K562 (cell line): Measurements from ENCODE around the gene VPS37B. TPM values are rescaled to one million over a fixed set of nuclear protein-coding genes. Genes with fewer than 3 reads are reported as not detected.

Source experiments
- CSDE1 ChIP-seq, 2 experiments: fragments of 450-650 bp; IDR thresholded peaks; 2 replicates each; pipeline ENCODE4 v1.6.1; 2016; ENCODE audit warnings: mild to moderate bottlenecking in 1 of 2
- CTCF ChIP-seq, 3 experiments: IDR thresholded peaks in 2 of 3; conservative IDR thresholded peaks in 1 of 3; 2 replicates each; pipeline ENCODE4 v1.5.1; 2011 to 2012; ENCODE audit warnings: low read length in 3 of 3, mild to moderate bottlenecking in 3 of 3, control low read depth in 2 of 3, improper control_type of control experiment in 1 of 3, inconsistent platforms in 1 of 3, low read depth in 1 of 3, mixed read lengths in 1 of 3, moderate library complexity in 1 of 3; ENCODE audit not compliant: insufficient read depth in 2 of 3
- EGR1 ChIP-seq: fragments of 450-650 bp; conservative IDR thresholded peaks from 2 replicates; pipeline ENCODE4 v1.6.1; 2017; ENCODE audit warnings: mild to moderate bottlenecking
- MAFG ChIP-seq: fragments of 450-650 bp; conservative IDR thresholded peaks from 2 replicates; pipeline ENCODE4 v1.6.1; 2016; ENCODE audit warnings: missing genetic modification characterization, missing compliant biosample characterization
- MTA1 ChIP-seq: fragments of 450-650 bp; IDR thresholded peaks from 2 replicates; pipeline ENCODE4 v1.6.1; 2017; ENCODE audit warnings: borderline replicate concordance
- NCOA6 ChIP-seq: fragments of 450-650 bp; IDR thresholded peaks from 2 replicates; pipeline ENCODE4 v1.6.1; 2017; ENCODE audit warnings: mild to moderate bottlenecking
- TRIM24 ChIP-seq, 2 experiments: fragments of 450-650 bp; IDR thresholded peaks; 2 replicates each; pipeline ENCODE4 v1.6.1; 2016
- ZNF695 ChIP-seq: fragments of 450-650 bp; formaldehyde crosslinking; IDR thresholded peaks from 2 replicates; pipeline ENCODE4 v1.4.0; 2020; ENCODE audit warnings: mild to moderate bottlenecking, moderate library complexity
- polyA plus RNA-seq, 8 experiments: library from polyadenylated mRNA; depleted of rRNA in 4 of 8; stranded (reverse) in 5 of 8; unstranded in 3 of 8; fragments of >200 nt; fragmentation: Nextera tagmentation in 2 of 8; fragmentation: Illumina TruSeq in 1 of 8; extraction: Ambion mirVana in 2 of 8; extraction: Trizol in 1 of 8; gene quantifications; 2 replicates each; pipeline versions ENCODE4 v1.2.1 to v1.2.3, GENCODE V29; 2011 to 2014; ENCODE audit warnings: inconsistent platforms in 1 of 8, missing spikeins in 1 of 8
- total RNA-seq, 7 experiments: library from RNA; depleted of rRNA in 6 of 7; stranded (reverse); fragments of >200 nt in 6 of 7; fragmentation: Illumina TruSeq in 2 of 7; extraction: Trizol in 2 of 7; gene quantifications; 2 replicates each; pipeline versions ENCODE4 v1.2.1 to v1.2.3, GENCODE V29; 2011 to 2021; ENCODE audit warnings: low replicate concordance in 1 of 7
- TF ChIP-seq, protein P1 (sequence below): fragments of 250-450 bp; sonication (Bioruptor Pico); IDR thresholded peaks from 2 replicates; pipeline ENCODE4 v1.8.0; 2021; ENCODE audit warnings: moderate library complexity, mild to moderate bottlenecking, inconsistent platforms
- TF ChIP-seq, protein P2 (sequence below): IDR thresholded peaks from 2 replicates; pipeline ENCODE4 v1.6.1; 2016; ENCODE audit warnings: missing genetic modification characterization, missing compliant biosample characterization
- TF ChIP-seq, protein P3 (sequence below): sonication (generic); formaldehyde crosslinking; IDR thresholded peaks from 2 replicates; pipeline ENCODE4 v1.8.1; 2023; ENCODE audit warnings: mild to moderate bottlenecking, missing genetic modification reagents
- TF ChIP-seq, protein P4 (sequence below): sonication (generic); formaldehyde crosslinking; IDR thresholded peaks from 2 replicates; pipeline ENCODE4 v1.8.0; 2023; ENCODE audit warnings: missing genetic modification reagents, mild to moderate bottlenecking, borderline replicate concordance

VPS37B gene
- total and polyA plus RNA-seq, 9 of the 15 experiments (the other 6 are each of a cell fraction or from before 2014, with no cell fraction given) = 0.28 to 37.4 (median 17.9) TPM

DNA sequence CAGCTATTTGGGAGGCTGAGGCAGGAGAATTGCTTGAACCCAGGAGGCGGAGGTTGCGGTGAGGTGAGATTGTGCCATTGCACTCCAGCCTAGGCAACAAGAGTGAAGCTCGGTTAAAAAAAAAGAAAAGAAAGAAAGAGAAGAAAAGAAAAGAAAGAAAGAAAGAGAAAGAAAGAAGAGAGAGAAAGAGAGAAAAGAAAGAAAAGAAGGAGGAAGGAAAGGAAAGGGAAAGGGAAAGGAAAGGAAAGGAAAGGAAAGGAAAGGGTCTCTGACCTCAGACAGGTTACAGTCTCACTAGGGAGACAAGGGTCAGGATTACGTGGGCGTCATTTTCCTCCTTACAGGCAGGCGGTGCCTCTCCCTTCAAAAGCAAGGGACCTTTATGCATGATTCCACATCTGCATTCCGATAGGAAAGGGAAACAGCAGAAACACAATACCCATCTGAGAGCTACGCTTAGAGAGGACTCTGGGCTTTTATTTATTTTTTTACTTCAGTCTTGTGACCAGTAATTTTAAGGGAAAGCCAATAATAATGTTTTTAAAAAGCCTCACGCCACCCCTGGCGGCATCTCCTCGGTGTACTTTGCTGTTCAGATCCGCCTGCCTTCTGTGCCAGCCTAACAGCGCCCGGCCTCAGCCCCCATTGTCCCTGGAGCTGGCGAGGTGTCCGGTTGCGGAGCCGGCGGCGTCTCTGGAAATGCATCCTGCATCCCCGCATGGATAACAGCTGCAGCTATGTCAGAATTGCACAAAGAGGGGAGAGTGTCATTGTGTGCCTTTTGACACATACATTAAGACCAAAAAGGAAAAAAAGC, 61.6 kb downstream of the VPS37B start (continued):
- TF ChIP-seq, protein P1, sequence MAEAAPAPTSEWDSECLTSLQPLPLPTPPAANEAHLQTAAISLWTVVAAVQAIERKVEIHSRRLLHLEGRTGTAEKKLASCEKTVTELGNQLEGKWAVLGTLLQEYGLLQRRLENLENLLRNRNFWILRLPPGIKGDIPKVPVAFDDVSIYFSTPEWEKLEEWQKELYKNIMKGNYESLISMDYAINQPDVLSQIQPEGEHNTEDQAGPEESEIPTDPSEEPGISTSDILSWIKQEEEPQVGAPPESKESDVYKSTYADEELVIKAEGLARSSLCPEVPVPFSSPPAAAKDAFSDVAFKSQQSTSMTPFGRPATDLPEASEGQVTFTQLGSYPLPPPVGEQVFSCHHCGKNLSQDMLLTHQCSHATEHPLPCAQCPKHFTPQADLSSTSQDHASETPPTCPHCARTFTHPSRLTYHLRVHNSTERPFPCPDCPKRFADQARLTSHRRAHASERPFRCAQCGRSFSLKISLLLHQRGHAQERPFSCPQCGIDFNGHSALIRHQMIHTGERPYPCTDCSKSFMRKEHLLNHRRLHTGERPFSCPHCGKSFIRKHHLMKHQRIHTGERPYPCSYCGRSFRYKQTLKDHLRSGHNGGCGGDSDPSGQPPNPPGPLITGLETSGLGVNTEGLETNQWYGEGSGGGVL (CRISPR knock-in tag) = no peak
- TF ChIP-seq CTCF (IDR thresholded peaks at IDR 0.05 in 2 of 3, conservative IDR thresholded peaks at IDR 0.05 in 1 of 3; ENCODE audit: insufficient read depth in 2 of 3, low read depth in 1 of 3, low read length in 3 of 3) = peak in 1 of 3 experiments; percentile 5; a peak in 1 of 6 replicates
- TF ChIP-seq, protein P2, sequence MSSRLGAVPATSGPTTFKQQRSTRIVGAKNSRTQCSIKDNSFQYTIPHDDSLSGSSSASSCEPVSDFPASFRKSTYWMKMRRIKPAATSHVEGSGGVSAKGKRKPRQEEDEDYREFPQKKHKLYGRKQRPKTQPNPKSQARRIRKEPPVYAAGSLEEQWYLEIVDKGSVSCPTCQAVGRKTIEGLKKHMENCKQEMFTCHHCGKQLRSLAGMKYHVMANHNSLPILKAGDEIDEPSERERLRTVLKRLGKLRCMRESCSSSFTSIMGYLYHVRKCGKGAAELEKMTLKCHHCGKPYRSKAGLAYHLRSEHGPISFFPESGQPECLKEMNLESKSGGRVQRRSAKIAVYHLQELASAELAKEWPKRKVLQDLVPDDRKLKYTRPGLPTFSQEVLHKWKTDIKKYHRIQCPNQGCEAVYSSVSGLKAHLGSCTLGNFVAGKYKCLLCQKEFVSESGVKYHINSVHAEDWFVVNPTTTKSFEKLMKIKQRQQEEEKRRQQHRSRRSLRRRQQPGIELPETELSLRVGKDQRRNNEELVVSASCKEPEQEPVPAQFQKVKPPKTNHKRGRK = peak; percentile 96
- TF ChIP-seq CSDE1 (IDR thresholded peaks at IDR 0.05) = 0 out of 4 replicates have a peak, but pooled peaks of 1 of the 2 experiments have one; percentile 41
- 0 out of 2 replicates have a peak, but pooled peaks have one; percentile 34 for TF ChIP-seq MTA1
- no peak for TF ChIP-seq NCOA6
- TF ChIP-seq TRIM24 (IDR thresholded peaks at IDR 0.05) = peak; percentile 44 to 64; a peak in 3 of 4 replicates
- TF ChIP-seq ZNF695 (CRISPR knock-in tag) = no peak
- TF ChIP-seq MAFG = no peak
- TF ChIP-seq, protein P3, sequence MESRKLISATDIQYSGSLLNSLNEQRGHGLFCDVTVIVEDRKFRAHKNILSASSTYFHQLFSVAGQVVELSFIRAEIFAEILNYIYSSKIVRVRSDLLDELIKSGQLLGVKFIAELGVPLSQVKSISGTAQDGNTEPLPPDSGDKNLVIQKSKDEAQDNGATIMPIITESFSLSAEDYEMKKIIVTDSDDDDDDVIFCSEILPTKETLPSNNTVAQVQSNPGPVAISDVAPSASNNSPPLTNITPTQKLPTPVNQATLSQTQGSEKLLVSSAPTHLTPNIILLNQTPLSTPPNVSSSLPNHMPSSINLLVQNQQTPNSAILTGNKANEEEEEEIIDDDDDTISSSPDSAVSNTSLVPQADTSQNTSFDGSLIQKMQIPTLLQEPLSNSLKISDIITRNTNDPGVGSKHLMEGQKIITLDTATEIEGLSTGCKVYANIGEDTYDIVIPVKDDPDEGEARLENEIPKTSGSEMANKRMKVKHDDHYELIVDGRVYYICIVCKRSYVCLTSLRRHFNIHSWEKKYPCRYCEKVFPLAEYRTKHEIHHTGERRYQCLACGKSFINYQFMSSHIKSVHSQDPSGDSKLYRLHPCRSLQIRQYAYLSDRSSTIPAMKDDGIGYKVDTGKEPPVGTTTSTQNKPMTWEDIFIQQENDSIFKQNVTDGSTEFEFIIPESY = peak; percentile 66
- TF ChIP-seq, protein P4, sequence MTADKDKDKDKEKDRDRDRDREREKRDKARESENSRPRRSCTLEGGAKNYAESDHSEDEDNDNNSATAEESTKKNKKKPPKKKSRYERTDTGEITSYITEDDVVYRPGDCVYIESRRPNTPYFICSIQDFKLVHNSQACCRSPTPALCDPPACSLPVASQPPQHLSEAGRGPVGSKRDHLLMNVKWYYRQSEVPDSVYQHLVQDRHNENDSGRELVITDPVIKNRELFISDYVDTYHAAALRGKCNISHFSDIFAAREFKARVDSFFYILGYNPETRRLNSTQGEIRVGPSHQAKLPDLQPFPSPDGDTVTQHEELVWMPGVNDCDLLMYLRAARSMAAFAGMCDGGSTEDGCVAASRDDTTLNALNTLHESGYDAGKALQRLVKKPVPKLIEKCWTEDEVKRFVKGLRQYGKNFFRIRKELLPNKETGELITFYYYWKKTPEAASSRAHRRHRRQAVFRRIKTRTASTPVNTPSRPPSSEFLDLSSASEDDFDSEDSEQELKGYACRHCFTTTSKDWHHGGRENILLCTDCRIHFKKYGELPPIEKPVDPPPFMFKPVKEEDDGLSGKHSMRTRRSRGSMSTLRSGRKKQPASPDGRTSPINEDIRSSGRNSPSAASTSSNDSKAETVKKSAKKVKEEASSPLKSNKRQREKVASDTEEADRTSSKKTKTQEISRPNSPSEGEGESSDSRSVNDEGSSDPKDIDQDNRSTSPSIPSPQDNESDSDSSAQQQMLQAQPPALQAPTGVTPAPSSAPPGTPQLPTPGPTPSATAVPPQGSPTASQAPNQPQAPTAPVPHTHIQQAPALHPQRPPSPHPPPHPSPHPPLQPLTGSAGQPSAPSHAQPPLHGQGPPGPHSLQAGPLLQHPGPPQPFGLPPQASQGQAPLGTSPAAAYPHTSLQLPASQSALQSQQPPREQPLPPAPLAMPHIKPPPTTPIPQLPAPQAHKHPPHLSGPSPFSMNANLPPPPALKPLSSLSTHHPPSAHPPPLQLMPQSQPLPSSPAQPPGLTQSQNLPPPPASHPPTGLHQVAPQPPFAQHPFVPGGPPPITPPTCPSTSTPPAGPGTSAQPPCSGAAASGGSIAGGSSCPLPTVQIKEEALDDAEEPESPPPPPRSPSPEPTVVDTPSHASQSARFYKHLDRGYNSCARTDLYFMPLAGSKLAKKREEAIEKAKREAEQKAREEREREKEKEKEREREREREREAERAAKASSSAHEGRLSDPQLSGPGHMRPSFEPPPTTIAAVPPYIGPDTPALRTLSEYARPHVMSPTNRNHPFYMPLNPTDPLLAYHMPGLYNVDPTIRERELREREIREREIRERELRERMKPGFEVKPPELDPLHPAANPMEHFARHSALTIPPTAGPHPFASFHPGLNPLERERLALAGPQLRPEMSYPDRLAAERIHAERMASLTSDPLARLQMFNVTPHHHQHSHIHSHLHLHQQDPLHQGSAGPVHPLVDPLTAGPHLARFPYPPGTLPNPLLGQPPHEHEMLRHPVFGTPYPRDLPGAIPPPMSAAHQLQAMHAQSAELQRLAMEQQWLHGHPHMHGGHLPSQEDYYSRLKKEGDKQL = no peak
- TF ChIP-seq EGR1 = peak; percentile 93
